GM12878 (cell line): ENCODE results near the gene MITF. TPM values are rescaled to one million over a fixed set of nuclear protein-coding genes. Genes with fewer than 3 reads are reported as not detected.

ENCODE experiments used
- ATAC-seq: fragments of 200-7000 bp; cut with Tn5 transposase; 3 replicates; pipeline ENCODE4 v1.9.1; 2020; ENCODE audit warnings: mild to moderate bottlenecking, moderate library complexity
- BruUV-seq: library from RNA; stranded (reverse); fragments of 400-500 nt; replicated peaks from 2 replicates; lab custom pipeline; 2021; lab: Mats Ljungman, UMichigan
- CTCF ChIA-PET: fragments of 300-600 bp; sonication (Branson Sonifier 250); formaldehyde crosslinking; extraction: SDS; loops from one replicate; lab custom pipeline; 2021; ENCODE audit warnings: inconsistent platforms; lab: Yijun Ruan, JAX
- POLR2A ChIA-PET: fragments of 350-600 bp; formaldehyde crosslinking; extraction: SDS; loops from one replicate; lab custom pipeline; 2021; ENCODE audit warnings: inconsistent platforms; lab: Charles Lee
- RAD21 ChIA-PET: fragments of 300-600 bp; sonication (Branson Sonifier 250); formaldehyde crosslinking; loops from one replicate; lab custom pipeline; 2023; ENCODE audit warnings: antibody characterized with exemption; ENCODE audit not compliant: unreplicated experiment; lab: Charles Lee
- SMC1A ChIA-PET: fragments of 300-600 bp; sonication (Branson Sonifier 250); formaldehyde crosslinking; loops from one replicate; lab custom pipeline; 2023; ENCODE audit not compliant: unreplicated experiment, uncharacterized antibody; lab: Charles Lee
- DNase-seq: peaks from one replicate; pipeline ENCODE4 v3.0.0-alpha.2; 2011; ENCODE audit warnings: low read depth, low spot score
- FAIRE-seq: peaks from 3 replicates; lab custom pipeline; 2011; peaks lifted over from hg19 to GRCh38; lab: Jason Lieb, UNC
- H2AFZ ChIP-seq: 2 replicates; pipeline ENCODE4 v1.6.0; 2011; ENCODE audit warnings: low read depth, low read length, control low read depth; ENCODE audit not compliant: control insufficient read depth
- H3K27ac ChIP-seq: 2 replicates; pipeline ENCODE4 v1.5.1; 2011; ENCODE audit warnings: control low read depth; ENCODE audit not compliant: control insufficient read depth, insufficient read depth
- H3K27me3 ChIP-seq, 2 experiments: replicated peaks in 1 of 2; 2 replicates each; pipeline versions ENCODE4 v1.6.0 to v1.6.1; 2011; ENCODE audit warnings: low read length in 1 of 2; ENCODE audit not compliant: control insufficient read depth in 2 of 2, insufficient read depth in 2 of 2
- H3K36me3 ChIP-seq, 2 experiments: 2 replicates each; pipeline ENCODE4 v1.5.1; 2011; ENCODE audit warnings: low read length in 1 of 2; ENCODE audit not compliant: control insufficient read depth in 2 of 2, insufficient read depth in 2 of 2
- H3K4me1 ChIP-seq: 2 replicates; pipeline ENCODE4 v1.6.1; 2011; ENCODE audit warnings: mild to moderate bottlenecking, low read length, moderate library complexity, mixed read lengths; ENCODE audit not compliant: control insufficient read depth, insufficient read depth
- H3K4me2 ChIP-seq: 2 replicates; pipeline ENCODE4 v1.6.0; 2011; ENCODE audit warnings: control low read depth; ENCODE audit not compliant: control insufficient read depth, insufficient read depth
- H3K4me3 ChIP-seq: fragments of 200-600 bp; sonication (generic); 2 replicates; pipeline ENCODE4 v1.5.1; 2016
- H3K79me2 ChIP-seq: 2 replicates; pipeline ENCODE4 v1.6.0; 2011; ENCODE audit warnings: low read length; ENCODE audit not compliant: control insufficient read depth, insufficient read depth
- H3K9ac ChIP-seq: 2 replicates; pipeline ENCODE4 v1.8.0; 2011; ENCODE audit warnings: low read length, control low read depth, mixed read lengths; ENCODE audit not compliant: control insufficient read depth, insufficient read depth
- H3K9me3 ChIP-seq: replicated peaks from 3 replicates; pipeline ENCODE4 v1.5.1; 2011; ENCODE audit warnings: mild to moderate bottlenecking, low read length; ENCODE audit not compliant: control insufficient read depth, insufficient read depth
- H4K20me1 ChIP-seq: 2 replicates; pipeline ENCODE4 v1.6.0; 2011; ENCODE audit not compliant: control insufficient read depth, insufficient read depth
- BMI1 ChIP-seq: fragments of 450-650 bp; IDR thresholded peaks from 2 replicates; pipeline ENCODE4 v1.6.1; 2016; ENCODE audit warnings: mild to moderate bottlenecking, moderate library complexity, borderline replicate concordance
- FOXK2 ChIP-seq: fragments of 450-650 bp; IDR thresholded peaks from 2 replicates; pipeline ENCODE4 v1.6.1; 2017; ENCODE audit warnings: mild to moderate bottlenecking, moderate library complexity
- RB1 ChIP-seq: fragments of 450-650 bp; formaldehyde crosslinking; IDR thresholded peaks from 2 replicates; pipeline ENCODE4 v1.6.1; 2017; ENCODE audit warnings: mild to moderate bottlenecking, borderline replicate concordance
- SUPT20H ChIP-seq: IDR thresholded peaks from 2 replicates; pipeline ENCODE4 v1.6.1; 2011; ENCODE audit warnings: low read depth, mild to moderate bottlenecking, low read length, moderate library complexity, borderline replicate concordance; ENCODE audit not compliant: control insufficient read depth
- TCF7 ChIP-seq: IDR thresholded peaks from 2 replicates; pipeline ENCODE4 v1.6.1; 2014; ENCODE audit warnings: antibody characterized with exemption, borderline replicate concordance
- WGBS: methylation state at CpG from one replicate; pipeline ENCODE4 v1.1.6; 2016; ENCODE audit warnings: low lambda C conversion rate; ENCODE audit not compliant: insufficient replicate concordance, insufficient coverage; ENCODE audit errors: missing lambda C conversion rate; 5-methylcytosine and 5-hydroxymethylcytosine counted together
- in situ Hi-C: fragments of 300-500 bp; cut with MboI; formaldehyde crosslinking; loops from 9 replicates; pipeline ENCODE4 v1.14.3; 2018; ENCODE audit warnings: mixed read lengths
- intact Hi-C: fragments of 100-400 bp; cut with micrococcal nuclease; formaldehyde crosslinking; loops from one replicate; pipeline ENCODE4 v1.14.2; 2022; ENCODE audit not compliant: unreplicated experiment
- polyA plus RNA-seq, 11 experiments: library from polyadenylated mRNA; depleted of rRNA in 4 of 11; unstranded in 6 of 11; stranded (reverse) in 5 of 11; fragments of >200 nt; fragmentation: Nextera tagmentation in 4 of 11; fragmentation: Illumina TruSeq in 1 of 11; extraction: Ambion mirVana in 4 of 11; extraction: Trizol in 1 of 11; gene quantifications; 1 replicate in 1 of 11; 2 replicates in 10 of 11; pipeline versions ENCODE4 v1.2.1 to v1.2.3, GENCODE V29; 2011 to 2016; ENCODE audit warnings: inconsistent platforms in 2 of 11, missing spikeins in 2 of 11, low read depth in 1 of 11
- total RNA-seq, 4 experiments: library from RNA; depleted of rRNA in 3 of 4; stranded (reverse); fragments of >200 nt in 3 of 4; fragmentation: Illumina TruSeq in 1 of 4; extraction: Trizol in 1 of 4; gene quantifications; 2 replicates each; pipeline versions ENCODE4 v1.2.1 to v1.2.3, GENCODE V29; 2013 to 2021

MITF gene
- total and polyA plus RNA-seq, 10 of the 15 experiments (the other 5 are each of a cell fraction or from before 2014, with no cell fraction given), result under 0.01 to 0.90 (median 0.06) TPM; not detected in 3

GRCh38 chr3:69738315-69738714, 949 bp upstream of the MITF start:
- Histone ChIP-seq H3K4me2 (no peak overlapping the region), H3K36me3 (no peaks in the 10 kb centered on the region), H4K20me1 (no peaks in the 10 kb centered on the region), H3K27me3 (peaks cover 1 to 5% of the 10 kb centered on the region in 2 experiments), H3K9me3 (no peaks in the 10 kb centered on the region), H3K9ac (no peak overlapping the region), H3K79me2 (no peaks in the 10 kb centered on the region), H3K27ac (no peak overlapping the region), H2AFZ (peak overlapping the region; percentile 78), H3K4me1 (no peaks in the 10 kb centered on the region), H3K4me3 (no peak overlapping the region)
- TF ChIP-seq FOXK2 (no peak), SUPT20H (no peak), RB1 (no peak)
- BruUV-seq, result no TSS peak
- in situ Hi-C loops, result no loop called here
- ChIA-PET POLR2A (no interaction called here), RAD21 (no interaction called here), CTCF (interaction anchor here (1.3 kb wide), 1 partner anchor 27 kb away, joined by 3 read pairs; no protein-coding TSS in a partner anchor), SMC1A (no interaction called here)
- no peak for ATAC-seq
- no peak for DNase-seq
- no peak for FAIRE-seq
- WGBS, result 0% methylated on average over 4 of the region's 4 CpGs
- intact Hi-C loops, result no loop called here

GRCh38 chr3:69738859-69739203, 433 bp upstream of the MITF start:
- Histone ChIP-seq H3K27me3 (peaks cover 1 to 5% of the 10 kb centered on the region in 2 experiments), H3K27ac (no peak overlapping the region), H3K9ac (no peak overlapping the region), H4K20me1 (no peaks in the 10 kb centered on the region), H3K4me3 (peak overlapping the region; percentile 59), H3K79me2 (no peaks in the 10 kb centered on the region), H3K9me3 (no peaks in the 10 kb centered on the region), H3K4me1 (no peaks in the 10 kb centered on the region), H3K4me2 (peak overlapping the region; percentile 90), H3K36me3 (no peaks in the 10 kb centered on the region), H2AFZ (peak overlapping the region; percentile 78)
- intact Hi-C loops, result no loop called here
- no peak for DNase-seq
- no TSS peak for BruUV-seq
- no peak for ATAC-seq
- no peak for FAIRE-seq
- in situ Hi-C loops, result no loop called here
- ChIA-PET SMC1A (no interaction called here), RAD21 (interaction anchor here (1.0 kb wide), 1 partner anchor 48 kb away, joined by 3 read pairs; no protein-coding TSS in a partner anchor), POLR2A (no interaction called here), CTCF (interaction anchor here (1.0 to 1.3 kb wide), 2 partner anchors 10 to 28 kb away, joined by 3 read pairs; no protein-coding TSS in a partner anchor)
- WGBS, result 1% methylated on average over 12 of the region's 12 CpGs
- no peak for TF ChIP-seq TCF7
- TF ChIP-seq BMI1, result 0 out of 2 replicates have a peak, but pooled peaks have one; percentile 21
